B cell (primary cell): ENCODE measurements around the gene MRNIP.

Source experiments
- CTCF ChIP-seq: fragments of 200-600 bp; IDR thresholded peaks from one replicate; pipeline ENCODE4 v1.8.0; 2022; ENCODE audit warnings: antibody characterized with exemption, mild to moderate bottlenecking
- EZH2 ChIP-seq: IDR thresholded peaks from 2 replicates; pipeline ENCODE4 v1.6.1; 2012; ENCODE audit warnings: borderline replicate concordance, low read depth, mild to moderate bottlenecking, moderate library complexity, low read length; ENCODE audit not compliant: insufficient read depth, poor library complexity, severe bottlenecking

DNA sequence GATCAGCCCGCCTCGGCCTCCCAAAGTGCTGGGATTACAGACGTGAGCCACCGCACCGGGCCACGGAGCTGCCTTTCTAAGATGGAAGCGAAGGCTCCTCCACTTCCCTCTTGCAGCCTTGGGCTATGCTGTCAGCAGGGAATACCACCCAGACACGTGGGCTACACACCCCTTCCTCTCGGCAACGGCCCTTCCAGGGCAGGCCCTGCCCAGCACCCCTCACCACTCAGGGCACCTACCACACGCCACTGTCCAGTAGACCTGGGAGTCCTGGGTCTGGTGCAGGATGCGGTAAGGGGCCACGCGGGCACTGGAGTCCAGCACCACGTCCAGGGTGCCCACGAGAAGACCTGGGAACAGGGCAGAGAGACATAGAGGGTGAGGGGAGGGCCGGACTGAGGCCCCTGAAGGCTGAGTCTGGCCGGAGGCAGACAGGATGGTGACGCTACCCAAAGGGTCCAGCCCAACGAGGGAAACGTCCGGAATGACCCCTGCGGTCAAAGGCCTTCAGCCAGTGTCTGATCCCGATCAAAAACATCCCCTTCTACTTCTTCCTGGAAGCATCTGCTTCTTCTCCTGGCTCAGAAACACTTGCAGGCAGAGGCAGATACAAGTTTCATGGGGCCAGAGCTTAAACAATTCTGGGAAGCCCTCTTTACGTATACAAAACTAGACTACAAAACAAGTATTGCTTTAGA lies 46.0 kb upstream of the MRNIP start:
- TF ChIP-seq CTCF (no peak), EZH2 (no peak)
